GM21786 (cell line): ENCODE data around the gene RPS2.

Experiments
- ATAC-seq: cut with Tn5 transposase; IDR thresholded peaks from one replicate; pipeline ENCODE4 v1.9.1; 2021; ENCODE audit not compliant: unreplicated experiment

The RPS2 gene

DNA sequence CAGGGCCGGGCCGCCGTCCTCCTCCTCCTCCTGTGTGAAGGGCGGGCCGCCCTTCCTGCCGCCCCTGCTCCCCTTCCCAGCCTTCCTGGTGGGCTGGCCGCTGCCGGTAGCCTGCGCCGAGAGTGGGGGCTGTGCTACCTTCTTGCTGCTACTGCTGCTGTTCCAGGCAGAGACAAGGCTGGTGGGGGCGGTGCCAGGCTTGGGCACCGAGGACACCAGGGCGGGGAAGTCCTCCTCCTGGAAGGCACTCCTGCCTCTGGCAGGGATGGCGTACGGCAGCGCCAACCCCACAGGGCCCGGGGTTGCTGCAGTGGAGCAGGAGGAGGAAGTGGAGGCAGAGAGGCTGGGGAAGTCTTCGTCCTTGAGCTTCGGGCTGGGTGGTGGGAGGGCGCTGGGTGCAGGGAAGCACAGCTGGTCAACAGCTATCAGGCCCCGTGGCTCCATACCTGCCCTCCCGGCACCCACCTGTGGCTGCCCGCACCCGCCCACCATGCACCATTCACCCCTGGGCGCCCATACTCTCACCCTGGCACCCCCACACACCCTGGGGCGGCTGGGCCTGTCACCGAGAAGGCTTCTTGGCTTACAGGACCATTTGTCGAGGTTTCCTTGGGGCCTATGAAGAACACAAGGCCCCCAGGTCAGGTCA, 35.4 kb upstream of the RPS2 start:
- no peak for ATAC-seq

DNA sequence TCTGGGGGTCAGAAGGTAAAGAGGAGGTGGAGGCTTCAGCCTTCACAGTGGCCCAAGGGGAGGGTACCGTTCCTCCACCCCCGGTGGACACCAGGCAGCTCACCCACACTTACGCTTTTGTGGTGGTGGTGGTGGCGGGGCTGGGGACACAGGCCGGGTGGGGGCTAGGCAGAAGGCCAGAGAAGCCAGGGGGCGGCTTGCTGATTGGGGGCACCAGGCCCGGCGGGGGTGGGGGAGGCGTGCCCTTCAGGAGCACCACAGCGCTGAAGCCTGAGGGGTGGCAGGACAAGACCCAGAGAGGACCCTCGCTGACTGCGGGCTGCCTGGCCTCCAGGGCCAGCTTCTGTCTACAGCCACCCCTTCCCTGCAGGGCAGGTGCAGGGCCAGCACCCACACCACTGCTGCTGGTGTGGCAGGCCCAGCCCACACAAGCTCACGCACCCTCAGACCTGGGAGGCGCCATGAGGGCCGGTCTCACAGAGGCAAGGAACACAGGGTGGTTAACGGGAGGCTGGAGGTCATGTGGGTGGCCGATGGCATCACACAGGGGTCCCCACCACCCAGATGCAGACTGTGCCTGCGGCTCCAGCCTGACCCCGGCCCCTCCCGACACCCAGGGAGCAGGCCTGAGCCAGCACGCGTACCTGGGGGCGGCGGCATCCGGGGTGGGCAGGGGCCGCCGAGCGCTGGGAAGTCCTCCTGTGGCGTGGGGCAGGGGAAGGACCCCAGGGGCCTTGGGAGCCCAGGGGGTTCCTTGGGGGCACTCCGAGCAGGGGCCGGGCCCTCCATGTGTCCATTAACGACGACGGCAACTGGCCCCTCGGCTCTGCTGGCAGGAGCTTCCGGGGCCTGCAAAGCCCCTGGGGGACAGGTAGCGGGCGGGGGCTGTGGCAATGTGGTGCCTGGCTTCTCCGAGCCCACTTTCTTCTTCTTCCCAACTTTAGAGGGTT, 34.5 kb upstream of the RPS2 start:
- no peak for ATAC-seq

DNA sequence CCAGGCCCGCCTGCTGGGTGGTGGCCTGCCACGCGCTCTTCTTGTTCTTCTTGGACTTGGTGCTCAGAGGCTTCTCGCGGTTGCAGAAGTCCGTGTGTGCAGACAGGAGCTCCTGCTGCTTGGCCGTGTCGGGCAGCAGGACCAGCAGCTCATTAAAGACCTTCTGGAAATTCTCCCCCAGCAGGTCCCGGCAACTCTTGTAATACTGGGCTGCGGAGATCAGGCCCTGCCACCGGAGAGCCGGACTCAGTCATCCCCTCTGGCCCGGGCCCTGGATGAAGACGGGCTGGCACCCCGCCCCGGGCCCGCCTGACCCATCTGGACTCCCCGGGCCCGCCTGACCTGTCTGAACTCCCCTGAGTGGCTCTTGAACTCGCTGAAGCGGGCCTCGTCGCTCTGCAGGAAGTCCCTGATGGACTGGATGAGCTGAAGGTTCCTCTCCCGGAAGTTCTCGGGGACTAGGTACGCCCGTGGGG, 33.8 kb upstream of the RPS2 start:
- ATAC-seq, result no peak

DNA sequence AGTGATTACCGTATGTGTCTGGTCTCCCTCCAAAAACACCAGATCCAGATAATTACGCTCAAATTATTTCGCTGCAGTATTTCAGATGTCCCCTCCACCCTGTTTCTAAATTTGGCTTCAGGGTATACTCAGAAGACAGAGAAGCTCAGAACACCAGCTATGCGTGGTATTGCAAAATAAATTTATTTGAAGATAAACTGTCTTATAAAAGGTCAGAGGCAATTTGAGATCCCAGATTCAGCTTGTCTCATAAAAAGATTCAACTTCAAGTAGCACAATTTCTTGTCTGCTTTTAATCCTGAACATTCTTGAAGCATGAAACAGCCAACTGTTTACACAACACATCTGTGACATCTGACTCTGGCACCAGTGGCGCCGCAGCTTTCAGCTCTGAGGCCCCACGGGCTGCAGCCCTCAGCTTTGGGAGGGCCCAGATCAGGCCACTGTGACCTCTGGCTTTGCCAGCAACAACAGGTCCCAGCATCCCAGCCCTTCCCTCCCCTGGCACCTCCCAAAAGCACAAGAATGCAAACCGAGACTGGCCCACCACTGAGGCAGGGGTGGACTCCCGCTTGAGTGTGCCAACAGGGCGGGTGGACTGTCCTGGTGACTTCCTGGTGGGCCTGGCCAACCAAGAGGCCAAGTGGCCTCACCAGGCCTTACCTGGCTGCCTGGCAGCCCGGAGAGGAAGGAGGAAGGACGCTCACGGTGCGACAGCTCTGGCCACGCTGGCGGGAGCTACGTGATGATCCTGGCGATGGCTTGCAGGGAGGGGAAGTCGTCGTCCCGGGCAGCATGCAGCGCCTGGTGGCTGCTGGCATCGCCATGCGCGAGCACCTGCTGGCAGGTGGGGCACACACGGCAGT, 33.1 kb upstream of the RPS2 start:
- no peak for ATAC-seq

DNA sequence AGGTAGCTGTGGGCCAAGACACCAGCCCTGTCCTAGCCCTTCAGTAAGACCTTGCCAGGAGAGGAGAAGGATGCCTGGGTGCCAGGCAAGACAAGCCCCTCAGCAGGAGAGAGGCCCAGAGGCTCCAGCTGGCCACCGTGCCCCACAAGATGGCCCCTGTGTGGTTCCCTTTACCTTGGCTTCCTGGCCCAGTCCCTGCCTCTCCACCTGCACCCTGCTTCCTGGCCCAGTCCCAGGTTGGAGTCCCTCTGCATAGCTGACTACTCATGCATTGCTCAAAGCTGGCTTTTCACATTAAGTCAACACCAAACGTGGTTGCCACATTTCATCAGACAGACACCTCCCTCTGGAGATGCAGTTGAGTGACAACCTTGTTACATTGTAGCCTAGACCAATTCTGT, 29.1 kb upstream of the RPS2 start:
- ATAC-seq, result no peak

DNA sequence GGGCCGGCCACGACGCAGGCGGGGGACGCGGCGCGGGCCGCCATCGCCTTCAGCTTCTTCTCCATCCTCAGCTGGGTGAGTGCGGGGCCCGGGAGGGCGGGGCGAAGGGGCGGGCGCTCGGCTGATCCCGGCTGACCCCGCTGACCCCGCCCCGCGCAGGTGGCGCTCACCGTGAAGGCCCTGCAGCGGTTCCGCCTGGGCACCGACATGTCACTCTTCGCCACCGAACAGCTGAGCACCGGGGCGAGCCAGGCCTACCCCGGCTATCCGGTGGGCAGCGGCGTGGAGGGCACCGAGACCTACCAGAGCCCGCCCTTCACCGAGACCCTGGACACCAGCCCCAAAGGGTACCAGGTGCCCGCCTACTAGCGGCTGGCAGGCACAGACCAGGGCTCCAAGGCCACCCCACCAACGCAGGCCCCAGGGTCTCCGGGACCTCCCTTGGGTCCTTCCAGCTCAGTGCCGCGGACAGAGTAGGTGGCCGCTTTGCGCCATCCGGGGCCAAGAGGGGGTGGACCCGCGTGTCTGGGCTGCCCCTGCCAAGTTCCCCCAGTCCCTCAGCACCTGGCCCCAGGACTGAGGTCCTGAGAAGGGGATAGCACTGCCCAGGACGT, 28.2 kb upstream of the RPS2 start:
- ATAC-seq, result no peak

DNA sequence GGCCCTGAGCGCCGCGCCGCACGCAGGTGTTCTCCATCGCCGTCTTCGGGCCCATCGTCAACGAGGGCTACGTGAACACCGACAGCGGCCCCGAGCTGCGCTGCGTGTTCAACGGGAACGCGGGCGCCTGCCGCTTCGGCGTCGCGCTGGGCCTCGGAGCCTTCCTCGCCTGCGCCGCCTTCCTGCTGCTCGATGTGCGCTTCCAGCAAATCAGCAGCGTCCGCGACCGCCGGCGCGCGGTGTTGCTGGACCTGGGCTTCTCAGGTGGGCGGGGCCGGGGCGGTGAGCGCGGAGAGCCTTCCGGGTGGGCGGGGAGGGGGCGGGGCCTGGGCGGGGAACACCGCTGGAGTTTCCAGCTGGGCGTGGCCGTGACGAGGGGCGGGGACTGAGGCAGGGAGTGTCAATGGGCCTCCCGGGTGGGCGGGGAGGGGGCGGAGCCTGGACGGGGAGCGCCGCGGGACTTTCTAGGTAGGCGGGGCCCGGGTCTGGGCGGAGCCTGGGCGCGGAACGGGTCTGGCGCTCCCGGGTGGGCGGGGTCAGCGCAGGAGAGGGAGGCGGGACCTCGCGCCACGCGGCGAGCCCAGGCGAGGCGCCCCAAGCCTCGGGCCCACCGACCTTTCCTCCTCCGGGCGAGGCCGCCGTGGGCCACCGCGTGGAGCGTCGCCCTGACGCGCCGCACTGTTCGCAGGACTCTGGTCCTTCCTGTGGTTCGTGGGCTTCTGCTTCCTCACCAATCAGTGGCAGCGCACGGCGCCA, 27.5 kb upstream of the RPS2 start:
- ATAC-seq, result peak; percentile 44

DNA sequence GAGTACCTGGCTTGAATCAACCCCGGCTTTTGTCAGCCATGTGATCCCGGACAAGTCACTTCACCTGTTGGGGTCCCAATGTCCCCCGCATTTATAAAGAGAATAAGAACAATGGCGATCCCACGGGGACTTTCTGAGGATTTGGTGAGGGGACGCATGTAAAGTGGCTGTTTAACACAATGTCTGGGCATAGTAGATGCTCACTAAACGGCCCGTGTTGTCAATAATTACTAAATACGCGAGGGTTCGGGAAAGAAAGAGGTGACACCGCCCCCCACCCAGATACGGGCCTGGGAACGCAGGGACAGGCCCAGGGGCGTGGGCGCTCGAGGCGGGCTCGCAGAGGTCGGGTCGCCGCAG, 26.9 kb upstream of the RPS2 start:
- no peak for ATAC-seq

DNA sequence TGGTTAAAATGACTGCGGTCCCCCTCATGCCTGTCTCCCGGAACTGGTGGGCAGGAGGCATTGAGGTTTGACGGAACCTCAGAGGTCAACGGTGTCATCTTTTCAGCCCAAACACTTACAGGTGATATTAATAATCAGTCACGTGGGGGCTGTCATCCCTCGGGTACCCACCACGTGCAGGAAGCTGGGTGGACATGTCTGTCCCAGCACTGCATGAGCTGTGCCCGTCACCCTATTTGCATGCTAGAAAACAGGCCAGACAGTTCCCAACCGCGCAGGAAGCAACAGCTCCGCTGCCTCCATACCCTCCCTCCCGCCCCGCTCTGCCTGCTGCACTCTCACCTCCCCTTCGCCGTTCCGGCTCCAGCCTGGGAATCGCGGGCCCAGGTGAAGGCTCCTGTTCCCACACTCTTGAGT, 26.5 kb upstream of the RPS2 start:
- ATAC-seq, result no peak

DNA sequence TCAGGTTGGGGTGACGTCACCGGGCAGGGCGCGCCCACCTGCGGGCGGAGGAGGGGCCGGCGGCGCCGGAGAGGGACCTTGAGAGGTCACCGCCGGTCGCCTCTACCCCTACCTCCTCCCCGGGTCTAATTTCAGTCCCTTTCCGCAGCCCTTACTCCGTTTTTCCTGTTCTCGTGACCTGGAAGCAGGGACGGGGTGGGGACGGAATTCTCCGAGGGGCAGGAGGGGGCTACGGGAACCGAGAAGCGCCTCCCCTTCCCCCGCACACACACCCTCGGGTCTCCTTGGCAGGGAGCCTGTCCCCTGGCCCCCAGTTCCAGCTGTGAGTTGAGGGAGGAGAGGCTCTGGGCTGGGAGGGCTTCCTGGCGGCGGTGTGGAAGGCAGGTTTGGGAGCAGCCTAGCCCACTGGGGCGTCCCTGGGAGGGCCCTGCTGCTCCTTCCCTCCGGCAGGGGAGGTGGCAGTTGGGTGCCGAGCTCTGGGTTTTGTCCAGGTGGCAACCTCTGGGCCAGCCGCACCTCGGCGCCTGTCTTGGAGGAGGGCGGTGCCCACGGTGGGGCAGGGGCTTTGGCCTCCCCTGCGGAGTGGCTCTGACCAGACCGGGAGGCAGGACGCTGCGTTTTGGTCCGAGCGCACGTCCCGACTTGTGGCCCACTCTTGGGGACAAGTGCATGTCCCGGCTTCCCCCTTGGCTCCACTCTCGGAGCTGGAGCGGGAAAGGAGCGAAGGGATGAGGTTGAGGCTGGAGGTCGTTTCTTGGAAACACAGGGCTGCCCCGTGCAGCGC, 25.9 kb upstream of the RPS2 start:
- no peak for ATAC-seq

DNA sequence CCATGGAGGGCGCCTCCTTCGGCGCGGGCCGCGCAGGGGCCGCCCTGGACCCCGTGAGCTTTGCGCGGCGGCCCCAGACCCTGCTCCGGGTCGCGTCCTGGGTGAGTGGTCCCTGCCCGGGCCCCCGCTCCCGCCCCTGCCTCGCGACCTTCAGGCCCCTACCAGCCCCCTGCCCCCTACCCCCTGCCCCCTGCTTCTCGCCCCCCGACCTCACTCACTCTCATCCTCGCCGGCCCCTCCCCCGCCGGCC, 25.4 kb upstream of the RPS2 start:
- no peak for ATAC-seq

DNA sequence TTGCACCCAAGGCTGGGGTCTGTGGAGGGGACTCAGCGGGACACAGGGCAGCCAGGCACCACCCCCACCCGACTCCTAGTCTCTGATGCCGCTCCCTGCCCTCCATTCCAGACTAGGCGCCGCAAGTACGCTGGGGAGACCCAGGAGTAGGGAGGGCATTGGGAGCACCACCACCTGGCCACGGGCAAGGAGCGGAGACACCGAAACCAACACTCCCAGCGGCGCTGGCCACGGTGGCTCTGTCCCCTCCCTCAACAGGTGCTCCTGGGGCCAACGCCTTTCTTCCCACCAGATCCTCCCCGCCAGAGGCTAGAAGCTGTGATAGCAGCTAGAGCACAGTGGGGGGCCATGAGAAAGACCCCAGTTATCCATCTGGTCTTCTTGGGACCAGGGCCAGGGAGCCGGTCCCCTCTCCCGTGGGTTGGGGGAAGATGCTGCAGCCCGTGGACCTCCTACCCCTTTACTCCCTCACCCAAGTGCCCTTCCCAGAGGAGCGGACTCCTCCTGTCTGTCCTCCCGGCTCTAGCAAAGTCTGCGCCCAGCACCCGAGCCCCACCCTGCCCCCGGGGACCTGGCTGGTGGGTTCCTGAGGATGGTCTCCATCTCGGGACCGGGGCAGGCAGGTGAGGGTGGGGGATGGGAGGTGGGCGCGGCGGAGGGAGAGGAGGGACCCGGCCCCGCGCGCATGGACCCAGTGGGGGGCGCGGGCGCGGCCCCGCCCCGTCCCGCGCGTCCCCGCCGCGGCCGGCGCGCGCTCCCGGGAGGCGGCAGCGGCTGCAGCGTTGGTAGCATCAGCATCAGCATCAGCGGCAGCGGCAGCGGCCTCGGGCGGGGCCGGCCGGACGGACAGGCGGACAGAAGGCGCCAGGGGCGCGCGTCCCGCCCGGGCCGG, 24.8 kb upstream of the RPS2 start, which contains the start of gene SYNGR3:
SYNGR3 (plus strand) TSS at position 762 of the 892 bp plus-strand sequence. CDS start 133 bp downstream, outside the sequence.
- no peak for ATAC-seq

DNA sequence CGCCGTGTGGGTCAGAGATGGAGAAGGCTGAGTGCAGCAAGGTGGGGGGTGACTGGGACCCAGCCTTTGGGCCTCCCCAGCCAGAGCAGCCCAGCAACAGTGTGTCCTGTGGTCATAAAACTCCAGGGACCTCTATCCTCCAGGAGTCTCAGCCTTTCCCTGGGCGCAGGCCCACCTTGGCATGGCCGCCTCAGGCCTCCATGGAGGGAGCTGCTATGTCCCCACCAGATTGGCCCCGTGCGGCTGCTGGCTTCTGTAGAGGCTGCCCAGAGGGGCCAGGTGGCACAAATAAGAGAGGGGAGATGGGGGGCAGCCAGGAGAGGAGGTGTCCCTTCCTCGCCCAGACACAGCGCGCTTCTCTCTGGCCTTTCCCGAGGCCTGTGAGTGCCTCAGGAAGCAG, 22.6 kb upstream of the RPS2 start:
- ATAC-seq, result no peak

DNA sequence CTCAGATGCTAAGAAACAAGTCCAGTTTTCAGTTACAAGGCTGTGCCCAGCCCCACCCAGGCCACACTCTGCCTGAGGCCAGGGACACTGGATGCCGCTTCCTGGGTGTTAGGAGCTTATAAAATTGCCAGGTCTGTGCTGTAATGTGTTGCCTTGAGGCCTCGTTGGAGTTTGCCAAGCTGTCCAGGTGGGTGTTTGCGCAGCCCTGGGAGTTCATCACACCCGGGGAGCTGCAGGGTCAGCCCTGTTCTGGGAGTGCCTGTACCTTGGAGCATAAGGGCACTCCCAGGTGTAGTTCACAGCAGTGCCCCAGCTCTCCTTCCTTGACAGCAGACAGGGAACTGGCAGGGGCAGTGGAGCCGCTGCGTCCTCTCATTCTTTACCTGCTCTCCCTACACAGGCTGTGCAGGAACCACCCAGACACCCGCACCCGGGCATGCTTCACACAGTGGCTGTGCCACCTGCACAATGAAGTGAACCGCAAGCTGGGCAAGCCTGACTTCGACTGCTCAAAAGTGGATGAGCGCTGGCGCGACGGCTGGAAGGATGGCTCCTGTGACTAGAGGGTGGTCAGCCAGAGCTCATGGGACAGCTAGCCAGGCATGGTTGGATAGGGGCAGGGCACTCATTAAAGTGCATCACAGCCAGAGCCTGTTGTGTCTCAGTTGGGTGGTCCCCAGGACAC, 21.0 kb upstream of the RPS2 start:
- ATAC-seq, result no peak

DNA sequence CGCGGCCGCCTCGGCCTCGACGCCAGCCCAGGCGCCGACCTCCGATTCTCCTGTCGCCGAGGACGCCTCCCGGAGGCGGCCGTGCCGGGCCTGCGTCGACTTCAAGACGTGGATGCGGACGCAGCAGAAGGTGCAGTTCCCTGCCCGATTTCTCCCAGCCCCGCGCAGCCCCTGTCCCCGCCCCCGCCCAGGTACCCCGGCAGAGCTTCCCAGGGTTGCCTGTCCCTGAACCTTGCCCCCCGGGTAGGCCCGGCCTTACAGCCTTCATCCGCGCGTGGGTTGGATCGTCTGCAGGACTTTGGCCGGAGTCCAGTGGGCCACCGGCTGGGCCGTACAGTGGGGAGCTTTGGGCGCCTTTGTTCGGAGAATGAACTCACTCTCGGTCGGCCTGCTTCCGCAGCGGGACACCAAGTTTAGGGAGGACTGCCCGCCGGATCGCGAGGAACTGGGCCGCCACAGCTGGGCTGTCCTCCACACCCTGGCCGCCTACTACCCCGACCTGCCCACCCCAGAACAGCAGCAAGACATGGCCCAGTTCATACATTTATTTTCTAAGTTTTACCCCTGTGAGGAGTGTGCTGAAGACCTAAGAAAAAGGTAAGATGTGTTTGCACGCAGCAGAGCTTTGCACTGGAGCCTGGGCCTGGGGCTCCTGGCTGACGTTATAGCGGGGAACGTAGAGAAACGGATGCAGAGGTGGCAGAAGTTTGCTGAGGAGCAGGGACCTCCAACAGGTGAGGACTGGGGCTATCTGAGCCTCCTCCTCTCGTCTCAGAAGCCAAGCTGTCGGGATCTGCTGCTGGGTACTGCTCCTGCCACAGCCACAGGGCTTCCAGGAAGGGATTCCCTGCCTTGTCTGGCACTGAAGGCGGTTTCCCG, 20.0 kb upstream of the RPS2 start:
- ATAC-seq, result peak; percentile 3

DNA sequence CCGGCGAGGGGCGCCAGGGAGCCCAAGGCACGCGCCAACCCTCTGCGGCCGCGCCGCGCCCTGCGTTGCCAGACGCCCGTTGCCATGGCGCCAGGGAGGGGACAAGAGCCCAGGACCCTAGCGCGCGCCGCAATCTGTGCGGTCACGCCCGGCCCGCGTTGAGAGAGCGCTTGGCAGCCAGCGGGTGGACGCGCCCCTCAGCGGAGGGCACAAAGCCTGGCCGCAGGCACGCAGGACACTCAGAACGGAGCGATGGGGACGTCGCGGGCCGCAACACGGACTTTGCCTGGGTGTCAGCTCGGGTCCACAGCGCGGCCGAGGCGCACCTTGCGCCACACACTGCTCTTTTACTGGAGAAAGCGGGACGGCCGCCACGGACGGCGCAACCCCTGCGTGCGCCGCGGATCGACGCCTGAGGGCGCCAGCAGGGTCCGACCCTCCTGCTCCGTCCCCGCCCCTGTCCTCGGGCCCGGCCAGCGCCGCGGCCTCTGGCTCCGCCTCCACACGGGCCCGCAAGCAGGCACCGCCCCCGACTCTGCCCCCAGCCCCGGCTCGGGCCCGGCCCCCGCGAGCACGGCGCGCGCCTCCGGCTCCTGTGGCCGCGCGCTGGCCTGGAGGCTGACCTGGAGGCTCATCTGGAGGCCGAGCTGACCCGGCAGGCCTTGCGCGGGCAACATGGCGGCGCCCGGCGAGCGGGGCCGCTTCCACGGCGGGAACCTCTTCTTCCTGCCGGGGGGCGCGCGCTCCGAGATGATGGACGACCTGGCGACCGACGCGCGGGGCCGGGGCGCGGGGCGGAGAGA, 19.1 kb upstream of the RPS2 start, which contains the start of gene GFER:
GFER (plus strand) TSS at position 650 of the 803 bp plus-strand sequence; CDS start at position 676, 26 bp downstream.
- ATAC-seq, result peak; percentile 79
